AG04450 (cell line): Measurements from ENCODE around the gene TTC29. TPM values are rescaled to one million over a fixed set of nuclear protein-coding genes. Genes with fewer than 3 reads are reported as not detected.

Experiments
- CTCF ChIA-PET: fragments of 300-600, 350-600 bp; formaldehyde crosslinking; extraction: SDS; loops from one replicate; lab custom pipeline; 2022; ENCODE audit warnings: antibody characterized with exemption, inconsistent platforms; lab: Charles Lee
- POLR2A ChIA-PET: fragments of 350-600 bp; formaldehyde crosslinking; extraction: SDS; loops from one replicate; lab custom pipeline; 2021; ENCODE audit warnings: antibody characterized with exemption, inconsistent platforms; lab: Yijun Ruan, JAX
- DNase-seq: peaks from one replicate; pipeline ENCODE4 v3.0.0-alpha.2; 2011; ENCODE audit warnings: low read depth, low spot score
- H3K27ac ChIP-seq: one replicate; pipeline ENCODE4 v1.5.1; 2012; ENCODE audit warnings: low read depth, low read length, control low read depth
- H3K27me3 ChIP-seq: one replicate; pipeline ENCODE4 v1.6.0; 2012; ENCODE audit warnings: low read length; ENCODE audit not compliant: control insufficient read depth, insufficient read depth
- H3K4me3 ChIP-seq: 2 replicates; pipeline ENCODE4 v1.5.1; 2011; ENCODE audit warnings: mild to moderate bottlenecking, low read depth, low read length, control low read depth
- H3K9me3 ChIP-seq: 2 replicates; pipeline ENCODE4 v1.5.1; 2012; ENCODE audit warnings: low read length; ENCODE audit not compliant: control insufficient read depth, insufficient read depth
- CTCF ChIP-seq: IDR thresholded peaks from 2 replicates; pipeline ENCODE4 v1.5.1; 2011; ENCODE audit warnings: low read depth, low read length, control low read depth, inconsistent platforms
- polyA plus RNA-seq: library from polyadenylated mRNA; depleted of rRNA; stranded (reverse); fragments of >200 nt; gene quantifications from 2 replicates; pipeline ENCODE4 v1.2.3, GENCODE V29; 2011

The TTC29 gene
- polyA plus RNA-seq, 1 experiment, result not detected

- Histone ChIP-seq H3K4me3 (no peak overlapping the region), H3K27ac (no peak overlapping the region), H3K9me3 (no peaks in the 10 kb centered on the region), H3K27me3 (no peaks in the 10 kb centered on the region)
- TF ChIP-seq CTCF, result no peak
- ChIA-PET POLR2A (no interaction called here), CTCF (no interaction called here)
- no peak for DNase-seq
Measured at GRCh38 chr4:146957237-146957636, 11.6 kb upstream of the TTC29 start.

- POLR2A ChIA-PET, result no interaction called here
- CTCF ChIA-PET, result no interaction called here
- DNase-seq, result no peak
- H3K9me3 ChIP-seq, result no peaks in the 10 kb centered on the region
- H3K27ac ChIP-seq, result no peak overlapping the region
- no peak overlapping the region for H3K4me3 ChIP-seq
- H3K27me3 ChIP-seq, result no peaks in the 10 kb centered on the region
- no peak for TF ChIP-seq CTCF
Measured at GRCh38 chr4:146952896-146953295, 7.2 kb upstream of the TTC29 start.

- no peak overlapping the region for H3K4me3 ChIP-seq
- no peak overlapping the region for H3K27ac ChIP-seq
- no peak for TF ChIP-seq CTCF
- ChIA-PET CTCF (interaction anchor here (0.6 kb wide), 1 partner anchor 1235 kb away, joined by 3 read pairs; no protein-coding TSS in a partner anchor), POLR2A (interaction anchor here (0.6 kb wide), 1 partner anchor 695 kb away, joined by 5 read pairs; no protein-coding TSS in a partner anchor)
- peaks cover 5% of the 10 kb centered on the region for H3K27me3 ChIP-seq
- DNase-seq, result no peak
- peaks cover 2% of the 10 kb centered on the region; the same call in 1 of the 2 replicates for H3K9me3 ChIP-seq
Measured at GRCh38 chr4:146949559-146949958, 3.9 kb upstream of the TTC29 start.

- no peak for TF ChIP-seq CTCF
- ChIA-PET CTCF (no interaction called here), POLR2A (no interaction called here)
- peaks cover 5% of the 10 kb centered on the region for H3K27me3 ChIP-seq
- H3K4me3 ChIP-seq, result no peak overlapping the region
- H3K27ac ChIP-seq, result no peak overlapping the region
- DNase-seq, result no peak
- H3K9me3 ChIP-seq, result peaks cover 2% of the 10 kb centered on the region; the same call in 1 of the 2 replicates
Measured at GRCh38 chr4:146943691-146944375, 1.8 kb downstream of the TTC29 start.

- CTCF ChIA-PET, result no interaction called here
- no peak overlapping the region for H3K4me3 ChIP-seq
- no peaks in the 10 kb centered on the region for H3K27me3 ChIP-seq
- no peak for TF ChIP-seq CTCF
- DNase-seq, result no peak
- H3K9me3 ChIP-seq, result no peaks in the 10 kb centered on the region
- H3K27ac ChIP-seq, result no peak overlapping the region
- POLR2A ChIA-PET, result no interaction called here
Measured at GRCh38 chr4:146932116-146932515, 13.5 kb downstream of the TTC29 start.
